Esophagus muscularis mucosa (tissue), 4 donors: ENCODE results near the gene NDUFV2.

Experiments used
- CTCF ChIP-seq, 3 experiments: fragments of 200-600 bp in 2 of 3; fragments of 450-650 bp in 1 of 3; sonication (generic) in 2 of 3; IDR thresholded peaks; one replicate each; pipeline ENCODE4 v1.5.1; 2017 to 2019; ENCODE audit warnings: antibody characterized with exemption in 3 of 3, mild to moderate bottlenecking in 2 of 3, moderate library complexity in 1 of 3
- EP300 ChIP-seq: sonication (generic); formaldehyde crosslinking; IDR thresholded peaks from one replicate; pipeline ENCODE4 v1.6.1; 2017; ENCODE audit warnings: antibody characterized with exemption
- POLR2A ChIP-seq: fragments of 450-650 bp; IDR thresholded peaks from one replicate; pipeline ENCODE4 v1.6.1; 2017; ENCODE audit warnings: antibody characterized with exemption, moderate library complexity, mild to moderate bottlenecking, low read depth
- POLR2AphosphoS5 ChIP-seq, 2 donors: sonication (generic); formaldehyde crosslinking; IDR thresholded peaks; one replicate each; pipeline ENCODE4 v1.6.1; 2017; ENCODE audit warnings: antibody characterized with exemption in 2 of 2

- TF ChIP-seq POLR2A (no peak), CTCF (IDR thresholded peaks at IDR 0.05) (no peak), EP300 (no peak), POLR2AphosphoS5 (IDR thresholded peaks at IDR 0.05) (no peak)
Measured at GRCh38 chr18:9104244-9104901, 1.9 kb downstream of the NDUFV2 start.
